C4-2B (cell line): ENCODE measurements around the gene MKX.

ENCODE experiments used
- H3K27ac ChIP-seq: fragments of 450-650 bp; 2 replicates; pipeline ENCODE4 v1.5.1; 2017
- ZFX ChIP-seq: fragments of 450-650 bp; IDR thresholded peaks from 2 replicates; pipeline ENCODE4 v1.6.1; 2017
- TF ChIP-seq, protein P1 (sequence below): fragments of 450-650 bp; conservative IDR thresholded peaks from 2 replicates; pipeline ENCODE4 v1.5.1; 2017; ENCODE audit warnings: mild to moderate bottlenecking

Gene MKX

DNA sequence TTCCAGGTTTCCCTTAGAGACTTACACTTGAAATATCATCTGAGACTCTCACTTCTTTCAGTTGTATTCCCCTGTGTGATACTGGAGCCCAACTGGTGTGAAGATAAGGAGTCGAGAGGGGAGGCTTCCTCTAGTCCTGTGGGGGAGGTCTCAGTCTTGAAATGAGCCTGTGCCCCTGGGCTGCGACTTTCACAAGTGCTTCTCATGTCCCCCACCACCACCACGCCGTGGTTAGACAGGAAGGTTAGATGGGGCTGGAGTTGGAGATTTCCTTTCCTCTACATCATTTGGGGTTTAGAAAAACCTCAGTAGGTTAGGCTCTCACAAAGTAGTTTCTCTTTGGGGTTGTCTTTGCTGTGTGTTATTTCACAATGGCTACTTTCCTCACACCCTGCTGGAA, 25.6 kb upstream of the MKX start:
- TF ChIP-seq, protein P1, sequence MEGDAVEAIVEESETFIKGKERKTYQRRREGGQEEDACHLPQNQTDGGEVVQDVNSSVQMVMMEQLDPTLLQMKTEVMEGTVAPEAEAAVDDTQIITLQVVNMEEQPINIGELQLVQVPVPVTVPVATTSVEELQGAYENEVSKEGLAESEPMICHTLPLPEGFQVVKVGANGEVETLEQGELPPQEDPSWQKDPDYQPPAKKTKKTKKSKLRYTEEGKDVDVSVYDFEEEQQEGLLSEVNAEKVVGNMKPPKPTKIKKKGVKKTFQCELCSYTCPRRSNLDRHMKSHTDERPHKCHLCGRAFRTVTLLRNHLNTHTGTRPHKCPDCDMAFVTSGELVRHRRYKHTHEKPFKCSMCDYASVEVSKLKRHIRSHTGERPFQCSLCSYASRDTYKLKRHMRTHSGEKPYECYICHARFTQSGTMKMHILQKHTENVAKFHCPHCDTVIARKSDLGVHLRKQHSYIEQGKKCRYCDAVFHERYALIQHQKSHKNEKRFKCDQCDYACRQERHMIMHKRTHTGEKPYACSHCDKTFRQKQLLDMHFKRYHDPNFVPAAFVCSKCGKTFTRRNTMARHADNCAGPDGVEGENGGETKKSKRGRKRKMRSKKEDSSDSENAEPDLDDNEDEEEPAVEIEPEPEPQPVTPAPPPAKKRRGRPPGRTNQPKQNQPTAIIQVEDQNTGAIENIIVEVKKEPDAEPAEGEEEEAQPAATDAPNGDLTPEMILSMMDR = no peak
- no peak for TF ChIP-seq ZFX
- H3K27ac ChIP-seq = no peak overlapping the region

DNA sequence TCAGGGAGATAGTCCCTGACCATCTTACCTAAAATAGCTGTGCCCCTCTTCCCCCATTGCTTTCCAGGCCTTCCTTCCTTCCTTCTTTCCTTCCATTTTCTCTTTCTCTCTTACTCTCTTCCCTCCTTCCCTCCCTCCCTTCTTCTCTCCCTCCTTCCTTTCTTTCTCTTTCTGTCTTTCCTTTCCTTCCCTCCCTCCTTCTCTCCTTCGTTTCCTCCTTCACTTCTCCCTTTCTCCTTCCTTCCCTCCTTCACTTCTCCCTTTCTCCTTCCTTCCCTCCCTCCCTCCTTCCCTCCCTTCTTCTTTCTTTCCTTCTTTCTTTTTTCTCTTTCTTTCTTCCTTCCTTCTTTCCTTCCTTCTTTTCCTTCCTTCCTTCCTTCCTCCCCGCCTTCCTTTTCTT, 24.6 kb upstream of the MKX start:
- no peak for TF ChIP-seq ZFX
- TF ChIP-seq, protein P1 = no peak
- H3K27ac ChIP-seq = no peak overlapping the region

- H3K27ac ChIP-seq = no peak overlapping the region
- TF ChIP-seq ZFX = no peak
- TF ChIP-seq, protein P1 = no peak
These were observed 15.2 kb upstream of the MKX start for GRCh38 chr10:27760867-27761266.

GRCh38 chr10:27759483-27760272, 14.1 kb upstream of the MKX start:
- H3K27ac ChIP-seq = no peak overlapping the region
- TF ChIP-seq, protein P1 = peak; percentile 30
- no peak for TF ChIP-seq ZFX

DNA sequence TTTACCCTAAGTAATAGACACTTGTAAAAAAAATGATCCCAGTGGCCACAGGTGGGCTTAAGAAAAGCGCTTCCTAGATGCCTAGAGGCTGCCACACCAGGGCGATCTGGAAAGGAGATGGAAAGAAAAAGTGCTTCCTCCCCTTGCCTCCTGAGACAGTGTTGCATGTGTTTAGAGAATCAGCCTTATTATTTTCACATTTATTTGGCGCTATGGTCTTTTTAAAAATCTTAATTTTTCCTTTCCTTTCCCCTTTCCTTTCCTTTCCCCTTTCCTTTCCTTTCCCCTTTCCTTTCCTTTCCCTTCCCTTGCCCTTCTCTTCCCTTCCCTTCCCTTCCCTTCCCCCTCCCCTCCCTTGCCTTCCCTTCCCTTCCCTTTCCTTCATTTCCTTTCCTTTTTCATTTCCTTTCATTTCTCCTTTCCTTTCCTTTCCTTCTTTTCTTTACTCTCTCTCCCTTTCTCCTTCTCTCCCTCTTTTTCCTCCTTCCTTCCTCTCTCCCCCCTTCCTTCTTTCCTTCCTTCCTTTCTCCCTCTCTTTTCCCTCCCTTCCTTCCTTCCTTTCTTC, 7.1 kb upstream of the MKX start:
- TF ChIP-seq ZFX = no peak
- TF ChIP-seq, protein P1 = no peak
- H3K27ac ChIP-seq = no peak overlapping the region

GRCh38 chr10:27748601-27749000, 3.0 kb upstream of the MKX start:
- no peak overlapping the region for H3K27ac ChIP-seq
- no peak for TF ChIP-seq ZFX
- TF ChIP-seq, protein P1 = no peak

DNA sequence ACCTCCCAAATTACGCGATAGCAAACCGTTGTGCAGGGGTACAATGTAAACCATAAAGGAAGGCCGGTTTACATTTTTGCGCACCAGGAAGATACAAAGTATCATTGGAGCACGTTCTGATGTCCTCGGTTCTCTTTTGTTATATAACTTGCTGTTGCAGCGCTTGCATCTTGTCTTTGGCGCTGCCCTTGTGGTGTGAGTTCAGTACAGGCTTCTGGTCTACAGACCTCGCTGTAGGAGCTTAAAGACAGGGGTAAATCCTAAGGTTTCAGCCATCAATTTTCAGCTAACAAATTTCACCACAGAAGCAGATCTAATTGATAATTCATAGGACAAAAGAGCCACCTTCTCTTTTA, 1.5 kb upstream of the MKX start:
- TF ChIP-seq, protein P1 = no peak
- no peak for TF ChIP-seq ZFX
- H3K27ac ChIP-seq = no peak overlapping the region
